Measurements from ENCODE around the gene CNPY2.
"Not testable (repeated sequence)": the region's sequence is repeated elsewhere in the genome, so short reads cannot be mapped to it uniquely, and the experiment has no call there.

Gene CNPY2

DNA sequence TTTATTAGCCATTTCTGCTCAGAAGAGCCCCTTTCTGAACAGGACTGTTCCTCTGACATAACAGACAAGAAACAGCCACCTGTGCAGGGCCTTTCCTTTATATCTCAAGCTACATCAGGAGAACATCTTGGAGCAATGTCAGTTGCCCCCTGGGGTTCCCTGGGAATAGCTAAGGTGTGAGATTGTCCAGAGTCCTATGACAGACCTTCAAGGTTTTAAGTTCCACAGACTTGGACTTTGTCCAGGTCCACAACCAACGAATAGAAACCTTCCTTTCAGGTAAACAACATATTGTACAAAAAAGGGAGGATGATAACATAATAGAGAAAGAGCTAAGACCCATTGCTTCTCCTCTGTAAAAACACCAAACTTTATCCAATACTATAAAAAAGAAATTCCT, 25.8 kb upstream of the CNPY2 start:
- in situ Hi-C loops (cut with HindIII; ENCODE audit: low pct_ligation_motif_present, low sequenced_read_pairs), result no loop called here
- Histone ChIP-seq H3K36me3 (replicated peaks) (peaks cover 37% of the 10 kb centered on the region), H3K27me3 (replicated peaks) (no peaks in the 10 kb centered on the region), H3K4me3 (ENCODE audit: low read depth, low read length) (no peak overlapping the region), H3K27ac (no peak overlapping the region)
- DNase-seq, result no peak
- TF ChIP-seq, protein P1, sequence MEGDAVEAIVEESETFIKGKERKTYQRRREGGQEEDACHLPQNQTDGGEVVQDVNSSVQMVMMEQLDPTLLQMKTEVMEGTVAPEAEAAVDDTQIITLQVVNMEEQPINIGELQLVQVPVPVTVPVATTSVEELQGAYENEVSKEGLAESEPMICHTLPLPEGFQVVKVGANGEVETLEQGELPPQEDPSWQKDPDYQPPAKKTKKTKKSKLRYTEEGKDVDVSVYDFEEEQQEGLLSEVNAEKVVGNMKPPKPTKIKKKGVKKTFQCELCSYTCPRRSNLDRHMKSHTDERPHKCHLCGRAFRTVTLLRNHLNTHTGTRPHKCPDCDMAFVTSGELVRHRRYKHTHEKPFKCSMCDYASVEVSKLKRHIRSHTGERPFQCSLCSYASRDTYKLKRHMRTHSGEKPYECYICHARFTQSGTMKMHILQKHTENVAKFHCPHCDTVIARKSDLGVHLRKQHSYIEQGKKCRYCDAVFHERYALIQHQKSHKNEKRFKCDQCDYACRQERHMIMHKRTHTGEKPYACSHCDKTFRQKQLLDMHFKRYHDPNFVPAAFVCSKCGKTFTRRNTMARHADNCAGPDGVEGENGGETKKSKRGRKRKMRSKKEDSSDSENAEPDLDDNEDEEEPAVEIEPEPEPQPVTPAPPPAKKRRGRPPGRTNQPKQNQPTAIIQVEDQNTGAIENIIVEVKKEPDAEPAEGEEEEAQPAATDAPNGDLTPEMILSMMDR (IDR thresholded peaks at IDR 0.05; ENCODE audit: low read depth, low read length, missing control alignments), result no peak

DNA sequence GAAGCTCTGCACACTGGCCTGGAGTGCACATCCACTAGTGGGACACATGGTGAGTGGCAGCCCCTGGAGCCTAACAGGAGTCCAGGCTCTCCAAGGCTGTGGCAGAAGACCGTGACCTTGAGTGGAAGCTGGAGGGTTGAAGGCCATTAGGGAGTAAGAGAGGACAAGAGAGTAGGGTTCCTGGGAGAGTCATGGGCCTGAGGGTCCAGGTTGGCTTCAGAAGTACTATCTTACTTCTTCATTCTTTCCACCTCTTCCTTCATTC, 23.3 kb upstream of the CNPY2 start:
- in situ Hi-C loops (cut with HindIII; ENCODE audit: low pct_ligation_motif_present, low sequenced_read_pairs), result no loop called here
- Histone ChIP-seq H3K4me3 (ENCODE audit: low read depth, low read length) (no peak overlapping the region), H3K36me3 (replicated peaks) (peaks cover 20% of the 10 kb centered on the region), H3K27me3 (replicated peaks) (no peaks in the 10 kb centered on the region), H3K27ac (no peak overlapping the region)
- DNase-seq, result no peak
- TF ChIP-seq, protein P1 (IDR thresholded peaks at IDR 0.05; ENCODE audit: low read depth, low read length, missing control alignments), result no peak

GRCh38 chr12:56338308-56339157, 22.7 kb upstream of the CNPY2 start, which contains the start of gene IL23A:
TSS of gene IL23A (plus strand) at chr12:56338884. CDS start at chr12:56339045, 161 bp downstream.
- Histone ChIP-seq H3K4me3 (ENCODE audit: low read depth, low read length) (no peak within 1 kb of the TSS), H3K36me3 (replicated peaks) (peaks cover 14% of the 10 kb centered on the region), H3K27me3 (replicated peaks) (no peaks in the 10 kb centered on the region), H3K27ac (no peak within 1 kb of the TSS)
- DNase-seq, result no peak
- TF ChIP-seq, protein P1 (IDR thresholded peaks at IDR 0.05; ENCODE audit: low read depth, low read length, missing control alignments), result no peak
- in situ Hi-C loops (cut with HindIII; ENCODE audit: low pct_ligation_motif_present, low sequenced_read_pairs), result no loop called here

- no peak for DNase-seq
- TF ChIP-seq, protein P1 (IDR thresholded peaks at IDR 0.05; ENCODE audit: low read depth, low read length, missing control alignments), result no peak
- no peak overlapping the region for H3K27ac ChIP-seq
- peaks cover 7% of the 10 kb centered on the region for H3K36me3 ChIP-seq (replicated peaks)
- in situ Hi-C loops (cut with HindIII; ENCODE audit: low pct_ligation_motif_present, low sequenced_read_pairs), result no loop called here
- H3K27me3 ChIP-seq (replicated peaks), result no peaks in the 10 kb centered on the region
- H3K4me3 ChIP-seq (ENCODE audit: low read depth, low read length), result no peak overlapping the region
Measured at GRCh38 chr12:56337753-56338251, 22.0 kb upstream of the CNPY2 start.

DNA sequence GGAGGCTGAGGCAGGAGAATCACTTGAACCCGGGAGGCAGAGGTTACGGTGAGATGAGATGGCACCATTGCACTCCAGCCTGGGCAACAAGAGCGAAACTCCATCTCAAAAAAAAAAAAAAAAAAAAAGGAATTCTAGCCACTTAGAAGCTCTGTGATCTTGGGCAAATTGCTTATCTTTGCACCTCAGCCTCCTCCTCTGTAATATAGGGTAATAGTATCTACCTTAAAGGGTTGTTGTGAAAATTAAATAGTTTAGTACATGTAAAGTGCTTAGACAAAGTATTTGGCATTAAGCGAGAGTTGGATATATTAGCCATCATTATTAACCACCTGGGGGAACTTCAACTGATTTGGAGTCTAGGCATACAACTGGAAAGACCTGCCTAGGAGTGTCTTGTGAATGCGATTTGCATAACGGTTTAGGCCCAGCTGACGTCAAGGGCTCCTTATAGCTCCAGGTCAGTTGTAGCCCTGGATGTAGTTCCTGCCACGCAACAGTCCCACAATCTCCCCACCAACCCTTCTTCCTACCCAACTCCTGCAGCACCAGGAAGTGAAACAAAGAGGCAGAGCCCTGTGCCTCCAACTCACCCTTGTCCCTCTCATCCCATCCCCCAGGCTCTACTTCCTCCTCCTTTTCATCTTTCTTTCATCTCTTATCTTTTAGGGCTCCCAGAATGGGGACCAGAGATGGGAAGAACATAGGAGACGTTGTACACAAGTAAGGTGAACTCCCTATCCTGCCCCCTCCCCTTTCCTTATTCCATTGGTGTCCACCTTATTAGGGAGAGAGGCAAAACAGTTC, 20.8 kb upstream of the CNPY2 start:
- in situ Hi-C loops (cut with HindIII; ENCODE audit: low pct_ligation_motif_present, low sequenced_read_pairs), result no loop called here

GRCh38 chr12:56335527-56335926, 19.7 kb upstream of the CNPY2 start:
- H3K27ac ChIP-seq; DNase-seq; in situ Hi-C loops (cut with HindIII; ENCODE audit: low pct_ligation_motif_present, low sequenced_read_pairs); H3K27me3 ChIP-seq (replicated peaks); H3K4me3 ChIP-seq (ENCODE audit: low read depth, low read length); H3K36me3 ChIP-seq (replicated peaks): not testable (repeated sequence)

More for the DNA sequence above, 20.8 kb upstream of the CNPY2 start:
- Histone ChIP-seq H3K4me3 (ENCODE audit: low read depth, low read length) (no peak overlapping the region), H3K27me3 (replicated peaks) (no peaks in the 10 kb centered on the region), H3K27ac (no peak overlapping the region), H3K36me3 (replicated peaks) (peaks cover under 1% of the 10 kb centered on the region)
- DNase-seq, result no peak
- TF ChIP-seq, protein P1 (IDR thresholded peaks at IDR 0.05; ENCODE audit: low read depth, low read length, missing control alignments), result no peak

Data from brain microvascular endothelial cell (primary cell).